GM21360 (cell line): ENCODE results near the gene DICER1.
"Not testable (repeated sequence)": the region's sequence is repeated elsewhere in the genome, so short reads cannot be mapped to it uniquely, and the experiment has no call there.

ENCODE experiments used
- ATAC-seq: cut with Tn5 transposase; IDR thresholded peaks from one replicate; pipeline ENCODE4 v1.9.1; 2021; ENCODE audit warnings: mild to moderate bottlenecking, moderate library complexity; ENCODE audit not compliant: unreplicated experiment

DICER1 gene

DNA sequence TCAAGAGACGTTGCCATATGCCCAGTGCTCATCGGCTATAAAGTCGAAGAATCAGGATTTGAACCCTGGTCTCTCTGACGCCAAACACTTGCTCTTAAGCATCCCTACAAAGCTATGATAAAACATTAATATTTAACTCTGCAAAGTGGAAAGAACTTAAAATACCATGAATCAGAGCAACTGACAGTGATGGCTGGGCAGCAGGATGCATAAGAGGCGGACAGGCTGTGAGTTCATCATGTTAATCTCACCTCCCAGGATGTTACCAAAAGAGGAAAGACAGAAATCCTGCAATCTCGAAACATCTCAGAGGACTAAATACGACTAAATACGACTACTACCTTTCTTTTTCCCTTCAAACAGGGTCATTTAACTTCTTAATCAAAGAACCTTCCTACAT is 5.8 kb downstream of the DICER1 start:
- ATAC-seq = no peak

DNA sequence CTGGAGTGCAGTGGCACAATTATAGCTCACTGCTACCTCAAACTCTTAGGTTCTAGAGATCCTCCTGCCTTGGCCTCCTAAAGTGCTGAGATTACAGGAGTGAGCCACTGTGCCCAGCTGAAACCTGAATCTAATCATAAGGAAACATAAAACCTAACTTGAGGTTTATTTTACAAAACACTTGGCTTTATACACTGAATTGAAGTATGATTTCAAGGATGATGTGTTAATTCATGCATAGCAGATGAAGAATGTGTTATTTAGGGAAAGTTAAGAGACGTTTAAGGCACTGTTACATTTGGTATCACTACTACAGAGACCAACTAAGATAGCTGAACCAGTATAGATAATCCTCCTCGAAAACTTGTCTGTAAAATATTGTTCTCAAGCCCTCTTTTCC is 6.4 kb downstream of the DICER1 start:
- ATAC-seq = no peak

DNA sequence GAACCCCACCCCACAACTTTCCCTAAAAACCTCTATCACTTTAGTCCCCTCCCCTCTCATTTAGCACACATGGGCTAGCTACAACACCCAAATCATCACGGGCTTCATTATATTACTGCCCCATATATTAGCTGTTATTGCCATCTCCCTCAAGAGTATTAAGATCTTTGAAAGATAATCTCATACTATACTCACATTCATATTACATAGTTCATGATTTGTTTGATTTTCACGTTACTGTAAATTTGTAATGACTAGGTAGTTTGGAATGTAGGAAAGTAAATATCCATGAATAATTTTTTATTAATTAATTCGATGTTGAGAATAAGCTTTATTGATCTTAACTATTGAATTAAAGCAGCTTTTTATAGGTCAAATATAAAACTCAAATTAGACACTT is 7.9 kb downstream of the DICER1 start:
- ATAC-seq = no peak

DNA sequence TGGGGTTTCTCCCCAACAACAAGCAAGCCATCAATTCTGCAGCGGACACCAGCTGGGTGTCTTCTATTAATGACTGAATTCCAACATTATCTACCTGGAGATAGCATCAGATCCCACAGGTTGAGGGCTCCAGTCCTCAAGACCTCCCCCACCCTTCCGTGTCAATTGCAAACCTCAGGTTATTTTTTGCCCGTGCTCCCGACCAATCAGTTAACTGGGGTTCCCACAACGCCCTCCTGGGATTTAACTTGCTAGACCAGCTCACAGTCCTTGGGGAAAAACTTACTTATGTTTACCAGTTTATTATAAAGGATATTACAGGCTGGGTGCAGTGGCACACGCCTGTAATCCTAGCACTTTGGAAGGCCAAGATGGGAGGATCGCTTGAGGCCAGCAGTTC is 9.7 kb downstream of the DICER1 start:
- ATAC-seq = no peak

DNA sequence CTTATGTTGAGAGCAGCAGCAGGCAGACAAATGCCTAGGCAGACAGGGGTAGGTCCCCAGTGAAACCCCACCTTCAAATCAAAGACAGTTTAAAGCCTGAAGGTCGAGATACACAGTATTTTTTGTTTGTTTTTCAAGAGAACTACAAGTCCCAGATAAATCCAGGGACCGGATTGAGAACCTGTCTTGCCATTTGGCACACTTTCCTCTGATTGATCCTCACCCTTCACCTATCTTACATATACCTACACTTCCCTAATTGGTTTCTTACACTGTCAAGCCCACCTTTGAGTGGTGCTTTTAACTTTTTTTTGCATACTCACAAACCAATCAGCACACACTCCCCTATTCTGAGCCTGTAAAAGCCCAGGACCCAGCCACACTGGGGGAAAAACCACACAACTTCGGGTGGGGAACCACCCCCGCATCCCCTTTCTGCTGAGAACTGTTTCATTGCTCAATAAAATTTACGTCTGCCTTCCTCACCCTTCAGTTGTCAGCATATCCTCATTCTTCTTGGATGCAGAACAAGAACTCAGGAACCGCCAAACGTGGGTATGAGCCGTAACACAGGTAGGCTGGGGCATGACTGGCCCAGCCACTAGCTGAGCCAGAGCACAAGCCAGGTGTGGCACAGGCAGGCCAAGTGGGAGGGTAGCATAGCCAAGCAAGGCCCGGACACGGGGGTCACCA is 11.1 kb downstream of the DICER1 start:
- ATAC-seq = no peak

DNA sequence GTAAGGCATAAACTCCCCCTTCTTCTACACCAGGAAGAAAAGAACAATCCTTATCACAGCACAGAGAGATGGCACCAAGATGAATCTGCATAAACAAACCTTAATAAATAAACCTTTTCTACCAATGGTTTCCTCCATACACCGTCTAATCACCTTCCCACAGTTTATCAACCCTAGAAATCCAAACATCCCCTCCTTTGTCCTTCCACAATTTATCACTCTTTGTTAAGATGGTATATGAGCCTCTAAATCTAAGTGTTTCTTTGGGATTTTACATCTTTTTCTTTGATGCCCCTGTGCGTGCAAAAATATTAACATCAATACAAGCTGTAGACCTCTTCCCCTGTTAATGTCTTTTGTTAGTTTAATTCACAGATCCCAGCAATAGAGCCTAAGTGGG is 12.5 kb downstream of the DICER1 start:
- ATAC-seq = no peak

DNA sequence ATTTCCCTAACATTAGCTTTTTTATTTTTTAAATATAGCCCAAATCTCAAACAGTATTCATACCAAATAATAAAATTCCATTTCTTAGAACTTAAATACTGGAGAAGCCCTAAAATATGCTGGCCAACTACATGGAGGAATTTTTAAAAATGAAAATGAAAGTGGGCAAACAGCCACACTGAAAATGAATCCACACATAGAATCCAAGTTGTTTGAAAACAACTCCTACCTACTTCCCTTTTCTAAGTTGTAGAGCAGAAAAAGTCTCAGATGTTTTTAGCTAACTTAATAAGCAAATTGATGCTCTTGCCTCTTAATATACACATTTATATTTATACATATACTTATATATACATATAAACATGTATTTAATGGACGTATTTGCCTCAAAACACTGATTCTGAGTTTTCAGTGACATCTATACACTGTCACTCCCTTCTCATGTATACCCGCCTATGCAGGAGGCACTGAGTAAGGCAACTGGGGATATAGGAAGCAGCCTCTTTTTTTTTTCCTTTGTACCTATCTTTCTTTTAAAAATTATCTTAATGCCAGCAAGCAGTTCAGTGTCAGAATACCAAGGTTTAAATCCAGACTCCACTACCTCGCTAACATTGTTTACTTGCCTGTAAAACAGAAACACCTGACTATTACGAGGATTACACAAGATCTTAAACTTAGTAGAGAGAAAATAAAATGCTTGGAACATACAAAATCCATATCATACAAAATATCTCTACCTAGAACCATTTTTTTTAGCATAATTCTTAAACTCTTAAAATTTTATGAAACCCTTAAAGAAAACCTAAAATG is 13.3 kb downstream of the DICER1 start:
- ATAC-seq = no peak

DNA sequence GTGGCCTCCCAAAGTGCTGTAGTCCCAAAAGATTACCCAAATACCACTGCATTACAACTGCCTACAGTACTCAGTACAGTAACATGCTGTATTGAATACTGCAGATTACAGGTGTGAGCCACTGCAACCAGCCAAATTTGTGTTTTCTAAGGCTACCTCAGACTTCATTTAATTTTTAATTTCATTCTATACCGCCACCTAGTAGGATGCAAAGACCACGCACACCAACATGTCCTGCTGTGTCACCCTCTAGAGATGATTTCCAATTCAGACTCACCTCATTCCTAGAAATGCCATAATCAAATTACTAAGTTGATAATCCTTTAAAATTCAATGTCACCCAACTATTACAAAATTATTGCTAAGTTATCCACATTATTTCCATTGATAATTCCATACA is 15.1 kb downstream of the DICER1 start:
- ATAC-seq = no peak

DNA sequence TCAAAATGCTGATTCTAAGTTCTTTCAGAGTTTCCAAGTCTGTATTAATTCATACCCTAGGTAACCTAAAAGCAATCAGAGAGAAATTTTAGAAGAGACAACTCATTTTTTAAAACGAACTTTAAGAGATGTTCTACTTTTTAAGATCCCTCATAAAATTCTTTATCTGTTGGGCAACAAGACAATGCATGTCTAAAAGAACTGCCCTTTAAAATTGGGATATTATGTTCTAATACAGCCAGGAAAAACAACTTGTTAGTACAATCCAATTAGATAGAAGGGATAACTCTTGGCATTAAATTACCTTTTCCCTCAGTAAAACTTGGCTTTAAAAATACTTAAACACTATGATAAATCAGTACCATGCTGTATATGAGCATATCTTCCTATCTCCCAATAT is 15.6 kb downstream of the DICER1 start:
- no peak for ATAC-seq

DNA sequence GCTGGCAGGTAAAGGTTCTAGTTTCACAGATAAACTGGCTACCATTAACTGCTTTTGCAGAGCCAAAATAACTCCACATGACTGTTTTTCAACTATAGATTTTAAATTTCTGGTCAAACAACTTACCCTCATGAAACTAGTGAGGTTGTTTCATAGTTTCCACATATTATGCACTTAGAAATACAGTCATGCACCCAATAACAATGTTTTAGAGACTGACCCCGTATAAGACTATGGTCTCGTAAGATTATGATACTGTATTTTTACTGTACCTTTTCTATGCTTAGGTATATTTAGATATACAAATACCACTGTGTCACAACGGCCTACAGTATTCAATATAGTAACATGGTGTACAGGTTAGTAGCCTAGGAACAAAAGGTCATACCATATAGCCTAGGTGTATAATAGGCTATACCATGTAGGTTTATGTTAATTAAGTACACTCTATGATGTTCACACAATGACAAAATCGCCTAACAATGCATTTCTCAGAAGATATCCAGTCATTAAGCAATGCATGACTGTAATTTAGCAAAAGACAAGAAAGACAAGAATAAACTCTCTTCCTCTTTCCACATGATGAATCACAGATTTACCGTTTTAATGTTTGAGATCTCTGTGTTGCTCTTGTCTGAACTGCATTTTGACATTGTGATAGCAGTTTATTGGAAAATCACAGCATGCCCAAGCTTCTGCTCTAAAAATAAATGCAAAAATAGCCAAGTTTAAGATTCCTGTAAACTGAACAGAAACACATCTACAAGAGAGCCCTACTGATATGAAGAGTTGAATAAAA is 17.1 kb downstream of the DICER1 start:
- ATAC-seq = no peak

DNA sequence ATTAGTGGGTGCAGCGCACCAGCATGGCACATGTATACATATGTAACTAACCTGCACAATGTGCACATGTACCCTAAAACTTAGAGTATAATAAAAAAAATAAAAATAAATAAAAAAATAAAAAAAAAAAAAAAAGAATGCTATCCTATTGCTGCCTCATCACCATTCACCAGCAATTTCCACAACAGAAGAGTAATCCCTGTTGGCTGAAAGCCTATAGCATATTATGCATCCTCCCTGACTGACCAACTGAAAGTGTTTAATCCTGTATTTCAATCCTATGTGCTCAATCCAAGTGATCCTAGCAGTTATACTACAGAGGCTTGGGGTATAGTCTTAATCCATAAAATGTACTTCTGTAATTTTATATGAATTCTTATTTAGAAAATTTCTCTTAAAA is 18.5 kb downstream of the DICER1 start:
- ATAC-seq = no peak

DNA sequence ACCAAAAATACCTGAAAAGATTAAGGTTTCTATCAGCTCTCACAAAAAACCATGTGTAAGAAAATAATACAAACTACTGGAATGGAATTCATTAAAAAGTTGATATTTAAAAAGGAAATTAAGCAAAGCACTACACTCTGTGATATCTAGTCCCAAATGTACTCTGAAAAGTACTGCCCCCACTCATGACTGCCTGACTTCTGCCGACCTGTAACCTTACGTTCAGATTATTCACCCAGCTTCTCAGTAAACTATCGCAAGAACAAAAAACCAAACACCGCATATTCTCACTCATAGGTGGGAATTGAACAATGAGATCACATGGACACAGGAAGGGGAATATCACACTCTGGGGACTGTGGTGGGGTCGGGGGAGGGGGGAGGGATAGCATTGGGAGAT is 18.9 kb downstream of the DICER1 start:
- ATAC-seq = not testable (repeated sequence)

DNA sequence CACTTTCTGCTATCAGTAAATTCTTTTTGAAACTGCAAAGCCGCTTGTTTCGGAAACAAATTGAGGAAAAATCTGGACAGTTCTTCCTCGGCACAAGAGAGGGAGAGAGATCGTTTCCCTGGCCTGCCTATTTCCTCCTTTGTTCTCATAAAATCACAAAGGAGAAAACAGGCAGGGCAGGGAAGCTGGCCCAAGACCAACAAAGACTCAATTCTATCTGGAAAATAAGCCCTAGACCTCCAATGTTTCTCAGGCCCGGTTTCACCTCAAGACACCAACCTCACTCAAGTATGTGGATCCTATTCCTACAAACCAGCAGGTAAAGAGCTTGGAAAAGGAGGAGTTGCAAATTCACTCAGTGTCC is 19.5 kb downstream of the DICER1 start:
- no peak for ATAC-seq

DNA sequence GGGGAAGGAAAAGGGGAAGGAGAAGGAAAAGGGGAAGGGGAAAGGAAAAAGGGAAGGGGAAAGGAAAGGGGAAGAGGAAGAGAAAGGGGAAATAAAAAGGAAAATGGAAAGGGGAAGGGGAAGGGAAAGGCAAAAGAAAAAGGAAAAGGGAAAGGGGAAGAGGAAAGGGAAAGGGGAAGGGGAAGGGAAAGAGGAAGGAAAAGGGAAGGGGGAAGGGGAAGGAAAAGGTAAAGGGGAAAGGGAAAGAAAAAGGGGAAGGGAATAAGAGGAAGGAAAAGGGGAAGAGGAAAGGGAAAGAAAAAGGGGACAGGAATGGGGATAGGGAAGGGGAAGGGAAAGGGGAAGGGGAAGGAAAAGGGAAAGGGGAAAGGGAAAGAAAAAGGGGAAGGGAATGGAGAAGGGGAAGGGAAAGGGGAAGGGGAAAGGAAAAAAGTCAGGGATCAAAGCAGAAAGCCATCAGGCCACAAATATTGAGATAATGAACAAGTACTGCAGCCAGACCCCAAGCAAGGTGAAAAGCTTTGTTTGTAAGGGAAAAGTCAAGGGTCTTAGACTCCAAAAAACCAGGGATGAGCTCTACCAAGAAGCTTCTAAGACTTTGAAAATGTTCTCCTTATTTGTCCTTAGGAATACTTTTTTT is 20.0 kb downstream of the DICER1 start:
- no peak for ATAC-seq

DNA sequence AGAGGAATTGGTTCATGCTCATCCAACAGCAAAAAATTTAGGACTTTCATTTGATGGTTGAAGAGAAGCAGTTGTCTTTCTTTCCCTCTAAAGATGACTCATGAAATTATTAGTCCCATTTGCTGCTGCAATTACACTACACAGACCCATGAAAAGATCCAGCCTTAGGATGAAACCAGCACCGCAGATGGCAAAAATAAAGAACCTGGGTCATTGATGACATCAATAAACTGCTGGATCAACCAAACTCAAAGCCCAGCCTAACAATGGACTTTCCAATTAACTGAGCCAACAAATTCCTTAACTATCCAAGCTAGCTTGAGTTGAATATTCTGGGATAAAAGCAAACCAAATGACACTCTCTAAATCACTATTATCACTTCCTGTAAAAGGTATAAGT is 20.7 kb downstream of the DICER1 start:
- ATAC-seq = no peak

DNA sequence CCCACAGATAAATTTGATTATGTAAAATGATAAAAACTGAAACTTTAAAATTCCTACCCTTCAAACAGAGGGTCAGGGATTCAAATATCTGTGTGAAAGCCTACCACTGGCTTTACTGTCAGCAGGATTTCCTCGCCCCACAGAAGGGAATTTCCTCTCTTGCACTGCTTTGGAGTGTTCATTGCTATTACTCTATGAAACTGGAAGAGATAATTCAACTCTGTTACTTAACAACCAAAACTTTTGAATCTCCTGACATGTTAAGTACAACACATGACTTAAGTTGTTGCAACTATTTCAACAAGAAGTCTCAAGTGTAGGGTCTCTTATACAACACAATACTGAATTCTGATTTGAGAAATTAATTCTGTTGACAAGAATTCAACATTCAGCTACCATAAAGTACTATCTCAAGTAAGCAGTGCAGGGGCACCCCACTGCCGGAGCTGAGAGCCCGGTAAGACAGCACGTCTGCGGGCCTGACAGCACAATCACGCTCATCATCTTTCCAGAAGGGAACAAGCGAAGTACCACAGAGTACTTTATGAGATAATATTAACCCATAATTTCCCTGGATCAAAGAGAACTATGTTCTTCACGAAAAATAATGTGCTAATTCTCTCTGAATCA is 22.9 kb downstream of the DICER1 start:
- no peak for ATAC-seq

DNA sequence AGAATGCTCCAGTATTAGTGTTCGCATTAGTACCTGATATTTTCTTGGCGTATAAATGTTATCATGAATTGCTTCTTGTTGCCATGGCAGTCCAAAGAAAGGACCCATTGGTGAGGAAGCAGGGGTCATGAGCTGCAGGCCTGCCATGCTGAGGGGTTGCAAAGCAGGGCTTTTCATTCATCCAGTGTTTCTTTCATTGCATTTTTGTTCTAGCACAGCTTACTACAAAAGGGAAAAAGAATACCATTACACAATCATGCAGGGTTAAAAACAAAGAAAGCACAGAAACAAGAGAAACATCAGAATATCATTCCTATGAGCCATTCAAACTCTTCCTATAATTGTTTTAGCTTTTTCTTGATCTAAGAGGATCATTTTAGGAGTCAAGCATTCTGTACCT is 24.0 kb downstream of the DICER1 start:
- ATAC-seq = no peak

DNA sequence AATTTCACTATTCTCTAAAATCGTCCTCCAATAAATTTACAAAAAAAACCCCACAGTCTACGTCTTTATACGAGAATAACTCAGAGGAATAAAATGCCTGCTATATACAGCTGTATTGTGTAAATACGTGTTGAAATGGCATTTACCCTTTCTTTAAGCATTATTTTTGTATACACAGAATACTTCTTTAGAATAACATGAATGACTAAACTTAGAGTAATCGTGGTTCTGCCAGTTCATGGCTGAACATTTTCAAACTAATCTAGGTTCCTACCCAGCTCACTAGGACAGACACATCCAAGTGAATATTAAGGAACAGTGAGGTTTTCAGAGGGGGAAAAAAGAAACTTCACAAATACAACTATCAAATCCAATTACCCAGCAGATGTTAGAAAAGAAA is 24.6 kb downstream of the DICER1 start:
- ATAC-seq = no peak

DNA sequence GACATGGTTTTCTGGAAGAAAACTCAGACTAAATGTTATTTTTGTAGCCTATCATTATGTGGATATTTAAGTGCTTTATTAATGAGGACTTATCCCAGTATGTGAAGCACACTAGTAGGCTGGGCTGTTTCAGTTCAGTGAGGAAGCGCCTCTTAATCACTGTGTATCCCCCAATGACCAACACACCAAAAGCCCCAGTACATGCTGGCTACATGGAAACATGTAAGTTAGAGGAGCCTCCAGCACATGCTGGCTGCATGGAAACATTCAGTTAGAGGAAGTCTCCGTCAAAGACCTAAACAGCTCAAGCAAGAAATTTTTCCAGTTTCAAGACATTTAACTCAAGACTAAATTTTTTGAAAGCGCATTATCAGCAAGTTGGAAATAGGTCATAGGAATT is 26.8 kb downstream of the DICER1 start:
- ATAC-seq = no peak

DNA sequence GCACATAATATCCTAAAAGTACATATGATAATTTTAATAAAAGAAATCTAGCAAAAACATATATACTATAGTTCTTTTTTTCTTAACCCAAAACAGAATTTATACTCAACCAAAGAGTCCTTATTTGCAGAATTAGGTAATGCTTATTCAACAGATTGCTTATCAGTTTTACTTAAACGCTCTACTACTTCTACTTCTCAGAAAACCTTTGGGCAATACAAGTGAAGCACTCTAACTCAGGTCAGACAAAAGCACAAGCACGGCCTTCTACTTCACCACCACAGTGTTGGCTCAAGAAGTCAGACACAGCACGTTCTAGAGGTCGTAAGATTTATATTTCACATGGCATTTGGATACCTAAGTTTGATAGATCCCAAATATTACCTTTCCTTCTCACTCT is 29.2 kb downstream of the DICER1 start:
- ATAC-seq = no peak

DNA sequence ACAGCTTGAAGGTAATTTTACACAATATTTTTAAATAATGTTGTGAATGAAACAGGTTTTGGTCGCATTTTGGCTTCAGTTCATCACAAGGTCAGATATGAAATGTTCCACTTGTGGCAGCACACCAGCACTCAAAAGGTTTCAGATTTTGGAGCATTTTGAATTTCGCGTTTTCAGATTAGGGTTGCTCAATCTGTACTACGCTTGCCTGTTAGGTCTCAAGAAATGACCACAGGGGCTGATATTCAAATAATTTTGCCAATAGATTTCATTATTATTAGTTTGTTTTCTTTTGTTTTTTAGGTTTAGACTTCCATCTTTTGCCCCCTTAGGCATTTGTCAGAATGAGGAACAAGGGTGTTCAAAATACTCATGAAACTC is 29.8 kb downstream of the DICER1 start:
- no peak for ATAC-seq
